DMS53 treated with DMSO at 0.1 percent for 48 hours (cell line): Measurements from ENCODE around the gene SLC29A3.
"Not testable (repeated sequence)": the region's sequence is repeated elsewhere in the genome, so short reads cannot be mapped to it uniquely, and the experiment has no call there.

Experiments used
- DNase-seq: peaks from one replicate; lab custom pipeline; 2025; ENCODE audit not compliant: unreplicated experiment; lab: John Stamatoyannopoulos, UW

Gene SLC29A3

GRCh38 chr10:71283876-71284275 lies 35.2 kb upstream of the SLC29A3 start:
- no peak for DNase-seq

GRCh38 chr10:71284544-71285179 lies 34.4 kb upstream of the SLC29A3 start:
- no peak for DNase-seq

DNA sequence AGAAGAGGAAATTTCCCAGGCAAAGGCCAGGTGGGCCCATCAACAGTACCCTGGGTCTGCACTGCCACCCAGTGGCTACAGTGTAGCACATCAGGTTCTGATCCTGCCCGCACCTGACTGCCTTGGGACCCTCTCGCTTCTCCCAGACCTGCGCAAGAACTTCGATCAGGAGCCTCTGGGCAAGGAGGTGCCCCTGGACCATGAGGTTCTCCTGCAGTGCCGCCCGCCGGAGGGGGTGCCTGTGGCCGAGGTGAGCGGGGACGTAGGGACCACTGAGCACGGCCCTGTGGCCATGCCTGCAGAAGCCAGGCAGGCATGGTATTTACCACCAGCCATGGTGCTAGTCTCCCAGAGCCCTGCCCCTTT lies 33.9 kb upstream of the SLC29A3 start:
- DNase-seq: peak; percentile 13

DNA sequence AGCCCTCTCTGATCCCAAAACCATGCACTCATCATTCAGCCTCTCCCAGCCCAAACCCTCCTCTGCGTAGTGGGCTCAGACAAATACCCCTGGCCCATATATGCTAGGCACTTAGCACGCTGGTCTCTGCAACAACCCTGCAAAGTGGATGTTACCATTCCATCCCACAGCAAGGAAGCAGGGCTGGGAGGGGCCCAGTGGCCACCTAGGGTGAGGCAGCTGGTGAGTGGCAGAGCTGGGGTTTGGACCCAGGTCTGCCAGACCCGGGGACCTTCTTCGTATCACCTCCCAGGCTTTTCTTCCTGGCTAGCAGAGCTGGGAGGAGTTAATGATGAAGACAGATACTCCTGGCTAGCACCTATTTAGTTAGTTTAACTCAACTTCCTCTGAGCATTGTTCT lies 33.1 kb upstream of the SLC29A3 start:
- no peak for DNase-seq

GRCh38 chr10:71286521-71287294 lies 32.4 kb upstream of the SLC29A3 start:
- DNase-seq: no peak

DNA sequence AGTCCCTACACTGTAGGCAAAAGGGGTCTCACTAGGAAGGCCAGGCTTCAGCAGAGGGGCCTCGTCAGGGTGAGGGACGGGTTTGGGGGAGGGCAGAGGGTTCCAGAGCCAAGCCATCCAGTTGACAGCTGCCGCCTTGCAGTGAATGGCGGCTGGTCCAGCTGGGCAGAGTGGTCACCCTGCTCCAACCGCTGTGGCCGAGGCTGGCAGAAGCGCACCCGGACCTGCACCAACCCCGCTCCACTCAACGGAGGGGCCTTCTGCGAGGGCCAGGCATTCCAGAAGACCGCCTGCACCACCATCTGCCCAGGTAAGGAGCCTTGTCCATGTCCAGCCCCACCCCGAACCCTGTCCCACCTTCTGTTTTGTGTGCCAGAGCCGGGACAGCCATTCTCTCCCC lies 31.6 kb upstream of the SLC29A3 start:
- no peak for DNase-seq

- DNase-seq: no peak
Observed at GRCh38 chr10:71288461-71288860, 30.6 kb upstream of the SLC29A3 start.

GRCh38 chr10:71289421-71290130 lies 29.5 kb upstream of the SLC29A3 start:
- DNase-seq: no peak

- DNase-seq: no peak
Observed at GRCh38 chr10:71290331-71290730, 28.7 kb upstream of the SLC29A3 start.

GRCh38 chr10:71290806-71291527 lies 28.1 kb upstream of the SLC29A3 start:
- DNase-seq: no peak

DNA sequence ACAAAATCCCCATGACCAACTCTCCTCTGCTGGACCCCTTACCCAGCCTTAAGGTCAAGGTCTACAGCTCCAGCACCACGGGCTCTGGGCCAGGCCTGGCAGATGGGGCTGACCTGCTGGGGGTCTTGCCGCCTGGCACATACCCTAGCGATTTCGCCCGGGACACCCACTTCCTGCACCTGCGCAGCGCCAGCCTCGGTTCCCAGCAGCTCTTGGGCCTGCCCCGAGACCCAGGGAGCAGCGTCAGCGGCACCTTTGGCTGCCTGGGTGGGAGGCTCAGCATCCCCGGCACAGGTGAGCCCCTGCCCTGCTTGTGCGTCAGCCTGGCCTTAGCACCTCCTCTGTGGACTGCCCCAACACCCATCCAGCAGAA lies 27.5 kb upstream of the SLC29A3 start:
- no peak for DNase-seq

DNA sequence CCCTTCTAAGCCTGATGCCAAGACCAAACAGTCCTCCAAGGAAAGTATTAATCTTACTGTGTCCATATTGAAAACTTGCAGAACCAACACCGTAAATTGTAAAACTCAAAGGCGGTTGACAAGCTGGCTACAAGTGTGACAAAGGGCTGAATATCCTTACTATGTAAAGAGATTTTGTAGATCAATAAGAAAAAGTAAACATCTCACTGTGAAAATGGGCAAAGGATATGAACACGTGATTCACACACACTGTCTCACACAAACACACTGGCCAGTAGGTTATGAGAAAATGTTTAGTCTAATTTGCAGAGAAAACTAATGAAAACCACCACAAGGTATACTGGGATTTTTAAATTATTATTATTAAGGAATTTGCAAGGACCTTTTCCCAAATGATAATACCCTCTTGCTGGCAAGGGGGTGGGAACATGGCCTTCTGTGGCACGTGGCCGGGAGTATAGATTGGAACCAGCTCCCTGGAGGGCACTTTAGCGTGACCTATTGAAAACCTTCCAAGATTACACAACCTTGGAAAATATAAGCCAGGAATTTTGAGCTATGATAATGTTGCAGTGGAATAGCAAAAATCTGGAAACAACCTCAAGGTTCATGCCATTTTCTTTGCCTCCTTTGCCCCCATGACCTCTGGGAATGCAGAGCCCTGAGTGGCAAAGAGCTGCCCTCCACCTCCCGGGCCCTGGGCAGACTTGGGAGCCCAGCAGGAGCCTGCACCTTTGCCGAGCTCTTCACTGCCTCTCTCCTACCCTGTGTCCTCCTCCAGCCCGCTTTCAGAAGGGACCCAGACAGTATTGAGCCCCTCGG lies 26.2 kb upstream of the SLC29A3 start:
- no peak for DNase-seq

GRCh38 chr10:71293446-71294084 lies 25.5 kb upstream of the SLC29A3 start:
- no peak for DNase-seq

- DNase-seq: no peak
Observed at GRCh38 chr10:71294091-71294561, 24.9 kb upstream of the SLC29A3 start.

GRCh38 chr10:71294856-71295255 lies 24.2 kb upstream of the SLC29A3 start:
- no peak for DNase-seq

GRCh38 chr10:71295641-71296040 lies 23.4 kb upstream of the SLC29A3 start:
- DNase-seq: no peak

DNA sequence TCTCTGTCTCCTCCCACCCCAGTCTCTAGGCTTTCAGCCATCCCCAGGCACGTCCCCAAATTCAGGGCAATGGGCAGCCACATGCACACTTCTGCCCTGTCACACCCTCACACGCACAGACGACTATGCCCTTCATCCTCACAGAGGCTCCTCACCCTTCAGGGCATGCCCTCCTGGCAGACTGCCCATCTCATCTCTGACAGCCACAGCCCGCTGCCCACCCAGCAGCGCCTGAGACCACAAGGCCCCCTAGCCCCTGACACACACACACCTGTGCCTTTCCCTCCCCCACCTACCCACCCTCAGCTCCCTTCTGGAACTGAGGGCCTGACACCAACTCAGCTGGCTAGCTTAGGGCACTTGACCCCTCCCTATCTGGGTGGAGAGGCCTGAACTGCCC lies 23.0 kb upstream of the SLC29A3 start:
- no peak for DNase-seq

GRCh38 chr10:71296811-71297210 lies 22.2 kb upstream of the SLC29A3 start:
- not testable (repeated sequence) for DNase-seq

- DNase-seq: no peak
Observed at GRCh38 chr10:71297343-71297742, 21.7 kb upstream of the SLC29A3 start.
